ENCODE results near the gene RALBP1. TPM values are rescaled to one million over a fixed set of nuclear protein-coding genes. Genes with fewer than 3 reads are reported as not detected.
A peak's percentile ranks its signal among the peaks of the same experiment; 100 is the strongest.

The RALBP1 gene
- total RNA-seq, 1 donor from 2014 or later: 44.5 TPM

- Mint-ChIP-seq H3K27ac (no peak overlapping the region), H3K4me3 (no peak overlapping the region), H3K9me3 (peaks cover 19% of the 10 kb centered on the region), H3K27me3 (no peaks in the 10 kb centered on the region), H3K4me1 (ENCODE audit: unreplicated experiment) (no peaks in the 10 kb centered on the region), H3K36me3 (no peaks in the 10 kb centered on the region)
- no peak for DNase-seq (ENCODE audit: extremely low spot score, unreplicated experiment)
- TF ChIP-seq, protein P1, sequence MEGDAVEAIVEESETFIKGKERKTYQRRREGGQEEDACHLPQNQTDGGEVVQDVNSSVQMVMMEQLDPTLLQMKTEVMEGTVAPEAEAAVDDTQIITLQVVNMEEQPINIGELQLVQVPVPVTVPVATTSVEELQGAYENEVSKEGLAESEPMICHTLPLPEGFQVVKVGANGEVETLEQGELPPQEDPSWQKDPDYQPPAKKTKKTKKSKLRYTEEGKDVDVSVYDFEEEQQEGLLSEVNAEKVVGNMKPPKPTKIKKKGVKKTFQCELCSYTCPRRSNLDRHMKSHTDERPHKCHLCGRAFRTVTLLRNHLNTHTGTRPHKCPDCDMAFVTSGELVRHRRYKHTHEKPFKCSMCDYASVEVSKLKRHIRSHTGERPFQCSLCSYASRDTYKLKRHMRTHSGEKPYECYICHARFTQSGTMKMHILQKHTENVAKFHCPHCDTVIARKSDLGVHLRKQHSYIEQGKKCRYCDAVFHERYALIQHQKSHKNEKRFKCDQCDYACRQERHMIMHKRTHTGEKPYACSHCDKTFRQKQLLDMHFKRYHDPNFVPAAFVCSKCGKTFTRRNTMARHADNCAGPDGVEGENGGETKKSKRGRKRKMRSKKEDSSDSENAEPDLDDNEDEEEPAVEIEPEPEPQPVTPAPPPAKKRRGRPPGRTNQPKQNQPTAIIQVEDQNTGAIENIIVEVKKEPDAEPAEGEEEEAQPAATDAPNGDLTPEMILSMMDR (conservative IDR thresholded peaks at IDR 0.05): no peak
Observed at GRCh38 chr18:9466127-9466526, 9.2 kb upstream of the RALBP1 start.

DNA sequence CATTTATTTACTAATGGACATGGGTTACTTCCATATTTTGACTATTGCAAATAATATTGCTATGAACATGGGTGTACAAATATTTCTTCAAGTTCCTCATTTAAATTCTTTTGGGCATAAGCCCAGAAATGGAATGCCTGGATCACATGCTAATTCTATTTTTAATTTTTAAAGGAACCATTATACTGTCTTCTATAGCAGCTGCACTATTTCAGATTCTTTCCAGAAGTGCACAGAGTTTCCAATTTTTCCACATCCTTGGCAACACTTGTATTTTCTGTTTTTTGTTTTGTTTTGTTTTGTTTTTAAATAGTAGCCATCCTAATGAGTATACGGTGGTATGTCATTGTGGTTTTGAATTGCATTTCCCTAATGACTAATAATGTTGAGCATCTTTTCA is 8.5 kb upstream of the RALBP1 start:
- TF ChIP-seq, protein P1 (conservative IDR thresholded peaks at IDR 0.05): no peak
- Mint-ChIP-seq H3K36me3 (no peaks in the 10 kb centered on the region), H3K27ac (no peak overlapping the region), H3K27me3 (no peaks in the 10 kb centered on the region), H3K9me3 (peaks cover 19% of the 10 kb centered on the region), H3K4me3 (no peak overlapping the region), H3K4me1 (ENCODE audit: unreplicated experiment) (no peaks in the 10 kb centered on the region)
- no peak for DNase-seq (ENCODE audit: extremely low spot score, unreplicated experiment)

DNA sequence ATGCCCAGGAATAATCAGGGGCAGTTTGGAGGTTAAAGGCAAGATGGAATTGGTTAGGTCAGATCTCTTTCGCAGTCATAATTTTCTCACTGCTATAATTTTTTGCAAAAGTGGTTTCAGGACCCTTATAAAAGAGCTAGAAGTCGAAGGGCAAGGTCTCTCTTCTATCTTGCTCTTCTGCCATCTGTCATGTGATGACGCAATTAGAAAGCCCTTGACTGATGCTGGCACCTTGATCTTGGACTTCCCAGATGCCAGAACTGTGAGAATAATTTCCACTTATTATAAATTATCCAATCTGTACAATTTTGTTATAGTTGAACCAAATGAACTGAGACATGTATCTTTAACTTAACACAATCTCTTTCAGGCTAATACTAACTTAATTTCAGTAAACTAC is 6.3 kb upstream of the RALBP1 start:
- Mint-ChIP-seq H3K27ac (no peak overlapping the region), H3K36me3 (no peaks in the 10 kb centered on the region), H3K4me1 (ENCODE audit: unreplicated experiment) (peaks cover 2% of the 10 kb centered on the region), H3K9me3 (peaks cover 19% of the 10 kb centered on the region), H3K4me3 (no peak overlapping the region), H3K27me3 (no peaks in the 10 kb centered on the region)
- no peak for DNase-seq (ENCODE audit: extremely low spot score, unreplicated experiment)
- TF ChIP-seq, protein P1 (conservative IDR thresholded peaks at IDR 0.05): no peak

DNA sequence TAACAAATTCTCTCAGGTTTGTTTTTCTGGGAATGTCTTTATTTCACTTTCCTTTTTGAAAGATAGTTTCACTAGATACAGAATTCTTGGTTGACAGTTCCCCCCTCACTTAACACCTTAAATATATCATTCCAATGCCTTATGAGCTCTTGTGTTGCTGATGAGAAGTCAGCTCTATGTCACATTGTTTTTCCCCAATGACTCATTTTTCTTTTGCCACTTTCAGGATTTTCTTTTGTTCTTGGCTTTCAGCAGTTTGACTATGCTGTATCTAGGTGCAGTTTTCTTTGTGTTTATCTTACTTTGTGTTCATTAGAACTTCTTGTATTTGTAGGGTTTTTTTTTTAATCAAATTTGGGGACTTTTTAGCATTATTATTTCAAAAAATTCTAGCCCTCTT is 5.6 kb upstream of the RALBP1 start:
- Mint-ChIP-seq H3K9me3 (peaks cover 17% of the 10 kb centered on the region), H3K36me3 (no peaks in the 10 kb centered on the region), H3K4me3 (no peak overlapping the region), H3K4me1 (ENCODE audit: unreplicated experiment) (peaks cover 8% of the 10 kb centered on the region), H3K27ac (peak overlapping the region; percentile 10), H3K27me3 (no peaks in the 10 kb centered on the region)
- DNase-seq (ENCODE audit: extremely low spot score, unreplicated experiment): no peak
- TF ChIP-seq, protein P1 (conservative IDR thresholded peaks at IDR 0.05): no peak

GRCh38 chr18:9474108-9474982 is 968 bp upstream of the RALBP1 start:
- Mint-ChIP-seq H3K36me3 (peaks cover 15% of the 10 kb centered on the region), H3K27ac (peak overlapping the region; percentile 97), H3K9me3 (peaks cover 5% of the 10 kb centered on the region), H3K27me3 (no peaks in the 10 kb centered on the region), H3K4me3 (peak overlapping the region; percentile 87), H3K4me1 (ENCODE audit: unreplicated experiment) (peaks cover 20% of the 10 kb centered on the region)
- DNase-seq (ENCODE audit: extremely low spot score, unreplicated experiment): no peak
- TF ChIP-seq, protein P1 (conservative IDR thresholded peaks at IDR 0.05): peak; percentile 23
